ENCODE results near the gene NSG2.

- no peak for TF ChIP-seq EZH2 (optimal IDR thresholded peaks at IDR 0.05; ENCODE audit: low read depth, low read length)
- no peak for TF ChIP-seq CTCF (IDR thresholded peaks at IDR 0.05; ENCODE audit: low read length)
These were observed 2.1 kb downstream of the NSG2 start for GRCh38 chr5:174047472-174048099.

All from MM.1S (cell line).